Pancreas (tissue), 10 donors: ENCODE measurements around the gene ID3. TPM values are rescaled to one million over a fixed set of nuclear protein-coding genes. Genes with fewer than 3 reads are reported as not detected.

ENCODE experiments used
- ATAC-seq, 4 donors: fragments of 200-7000 bp; cut with Tn5 transposase; one replicate each; pipeline versions ENCODE4 v1.8.0 to v1.9.1; 2020; ENCODE audit warnings: mild to moderate bottlenecking in 4 of 4, moderate library complexity in 4 of 4
- DNase-seq, 6 donors: peaks; one replicate each; pipeline ENCODE4 v3.0.0-alpha.2; 2020
- FAIRE-seq: peaks from 2 replicates; lab custom pipeline; 2012; peaks lifted over from hg19 to GRCh38; lab: Jason Lieb, UNC
- H3K27ac ChIP-seq, 4 donors: fragments of 200-600 bp; sonication (generic); 1 replicate in 3 of 4; 2 replicates in 1 of 4; pipeline versions ENCODE4 v1.5.0 to v1.8.0; 2020
- H3K27me3 ChIP-seq, 4 donors: fragments of 200-600 bp; one replicate each; pipeline ENCODE4 v1.8.0; 2021
- H3K36me3 ChIP-seq, 3 donors: fragments of 200-600 bp; sonication (generic) in 1 of 3; one replicate each; pipeline versions ENCODE4 v1.5.0 to v1.8.0; 2020 to 2021
- H3K4me1 ChIP-seq, 3 donors: fragments of 200-600 bp; one replicate each; pipeline ENCODE4 v1.8.0; 2021
- H3K4me3 ChIP-seq, 4 donors: fragments of 200-600 bp; sonication (generic) in 2 of 4; one replicate each; pipeline versions ENCODE4 v1.5.0 to v1.8.0; 2020 to 2021
- H3K9me3 ChIP-seq, 4 donors: fragments of 200-600 bp; one replicate each; pipeline ENCODE4 v1.8.0; 2021
- CTCF ChIP-seq, 4 donors: fragments of 200-600 bp; sonication (generic) in 3 of 4; IDR thresholded peaks; one replicate each; pipeline versions ENCODE4 v1.5.0 to v1.8.0; 2021; ENCODE audit warnings: antibody characterized with exemption in 4 of 4
- WGBS, 2 donors: extraction: QIAGEN DNeasy Blood & Tissue Kit; methylation state at CpG; one replicate each; pipeline ENCODE4 v1.1.7; 2013; 5-methylcytosine and 5-hydroxymethylcytosine counted together
- intact Hi-C, 3 donors: fragments of 100-400 bp; cut with DNase I; formaldehyde crosslinking; loops; one replicate each; pipeline versions ENCODE4 v1.11.1 to v1.14.2; 2022
- polyA plus RNA-seq, 2 donors: library from polyadenylated mRNA; stranded (reverse); fragments of 200-250 nt; gene quantifications; one replicate each; pipeline ENCODE4 v1.2.3, GENCODE V29; 2013
- total RNA-seq, 6 donors: library from RNA; stranded (reverse); fragmentation: NEBNext Ultra II Directional in 4 of 6; extraction: Animal tissue kit (Norgen Biotek cat#: 25700) in 4 of 6; gene quantifications; one replicate each; pipeline versions ENCODE4 v1.2.1 to v1.2.4, GENCODE V29; 2021 to 2023
- donor health status: healthy with polysubstance abuse.
- donor health status: DM: no; HTN: no; CAD: no; lungs with moderate emphysema.
- donor health status: DM: no; HTN: no; CAD: no.
- donor health status: control.
- donor health status: control.
- donor health status: Bipolar disorder and iron deficiency.
- donor health status: DM: yes; HTN: yes; CAD: no.
- donor health status: DM: no; HTN: no; CAD: no.
- donor health status: DM: no; HTN: no; CAD: no.
- donor health status: DM: yes; HTN: yes; CAD: no.

The ID3 gene
- 10 to 100 TPM; 16.6 to 54.0 (median 31.2) TPM for total RNA-seq
- polyA plus RNA-seq, result 10 to 100 TPM; 40.1 to 51.9 TPM

GRCh38 chr1:23559136-23559984 lies at the start of gene ID3:
Gene ID3, minus strand, starts transcription at chr1:23559501. Its CDS starts 75 bp downstream, at chr1:23559426.
- peak; percentile 95 to 98 (median 97) for DNase-seq
- no peaks in the 10 kb centered on the region for H3K27me3 ChIP-seq
- ATAC-seq, result peak; percentile 68 to 85 (median 75)
- H3K27ac ChIP-seq, result peak within 1 kb of the TSS; percentile 74 to 93 (median 90)
- intact Hi-C loops, result no loop called here
- no peaks in the 10 kb centered on the region for H3K36me3 ChIP-seq
- H3K4me1 ChIP-seq, result peaks cover 20 to 51% (median 25%) of the 10 kb centered on the region in 3 donors
- TF ChIP-seq CTCF (IDR thresholded peaks at IDR 0.05), result no peak
- H3K9me3 ChIP-seq, result no peaks in the 10 kb centered on the region
- 0 to 1% methylated on average over 57 of the region's 57 CpGs for WGBS, 2 donors
- no peak for FAIRE-seq
- peak within 1 kb of the TSS; percentile 31 to 76 (median 56) for H3K4me3 ChIP-seq

DNA sequence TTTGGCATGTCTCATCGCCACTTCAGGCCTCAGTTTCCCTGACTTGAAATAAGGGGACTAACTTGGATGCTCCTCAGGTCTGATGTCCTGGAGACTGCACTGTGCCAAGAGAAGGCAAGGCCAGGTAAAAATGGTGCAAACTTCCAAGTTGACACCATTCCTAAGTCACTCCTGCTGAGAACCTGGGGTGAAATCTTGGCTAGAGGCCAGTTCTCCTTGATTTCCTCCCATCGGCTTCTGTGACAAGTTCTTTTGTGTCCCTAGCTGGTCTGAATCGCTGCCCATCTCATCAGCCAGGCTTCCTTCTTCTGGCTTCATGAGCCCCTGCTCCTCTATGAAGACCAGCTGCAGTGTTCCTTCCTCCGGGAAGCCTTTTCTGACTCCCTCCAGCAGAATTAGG lies 48.6 kb upstream of the ID3 start:
- intact Hi-C loops, result no loop called here
- Histone ChIP-seq H3K27me3 (no peaks in the 10 kb centered on the region), H3K4me3 (no peak overlapping the region), H3K27ac (no peak overlapping the region), H3K36me3 (no peaks in the 10 kb centered on the region), H3K9me3 (no peaks in the 10 kb centered on the region), H3K4me1 (no peaks in the 10 kb centered on the region)
- WGBS, 2 donors, result 65 to 68% methylated on average over 4 of the region's 4 CpGs
- no peak for ATAC-seq
- FAIRE-seq, result no peak
- DNase-seq, result no peak
- no peak for TF ChIP-seq CTCF (IDR thresholded peaks at IDR 0.05)

GRCh38 chr1:23601968-23602876 lies 42.9 kb upstream of the ID3 start:
- Histone ChIP-seq H3K27ac (no peak overlapping the region), H3K4me3 (no peak overlapping the region), H3K9me3 (no peaks in the 10 kb centered on the region), H3K27me3 (no peaks in the 10 kb centered on the region), H3K36me3 (no peaks in the 10 kb centered on the region), H3K4me1 (no peaks in the 10 kb centered on the region)
- intact Hi-C loops, result no loop called here
- 80 to 82% methylated on average over 10 of the region's 10 CpGs for WGBS, 2 donors
- DNase-seq, result no peak
- no peak for ATAC-seq
- no peak for TF ChIP-seq CTCF (IDR thresholded peaks at IDR 0.05)
- FAIRE-seq, result no peak

GRCh38 chr1:23601135-23601967 lies 42.0 kb upstream of the ID3 start:
- no peak overlapping the region for H3K4me3 ChIP-seq
- H3K4me1 ChIP-seq, result no peaks in the 10 kb centered on the region
- no peaks in the 10 kb centered on the region for H3K9me3 ChIP-seq
- no peak overlapping the region for H3K27ac ChIP-seq
- FAIRE-seq (no peak), DNase-seq (no peak), ATAC-seq (no peak)
- no peaks in the 10 kb centered on the region for H3K36me3 ChIP-seq
- TF ChIP-seq CTCF (IDR thresholded peaks at IDR 0.05), result no peak
- no peaks in the 10 kb centered on the region for H3K27me3 ChIP-seq
- intact Hi-C loops, result no loop called here
- WGBS, 2 donors, result 86 to 91% methylated on average over 11 of the region's 11 CpGs
